Jurkat, Clone E6-1 (cell line): Measurements from ENCODE around the gene SYTL3.

Source experiments
- DNase-seq: peaks from one replicate; pipeline ENCODE4 v3.0.0-alpha.2; 2011; ENCODE audit warnings: low read depth, low spot score
- H3K4me3 ChIP-seq: 2 replicates; pipeline ENCODE4 v1.5.1; 2011; ENCODE audit warnings: mild to moderate bottlenecking, low read length, control low read depth, moderate library complexity

SYTL3 gene

DNA sequence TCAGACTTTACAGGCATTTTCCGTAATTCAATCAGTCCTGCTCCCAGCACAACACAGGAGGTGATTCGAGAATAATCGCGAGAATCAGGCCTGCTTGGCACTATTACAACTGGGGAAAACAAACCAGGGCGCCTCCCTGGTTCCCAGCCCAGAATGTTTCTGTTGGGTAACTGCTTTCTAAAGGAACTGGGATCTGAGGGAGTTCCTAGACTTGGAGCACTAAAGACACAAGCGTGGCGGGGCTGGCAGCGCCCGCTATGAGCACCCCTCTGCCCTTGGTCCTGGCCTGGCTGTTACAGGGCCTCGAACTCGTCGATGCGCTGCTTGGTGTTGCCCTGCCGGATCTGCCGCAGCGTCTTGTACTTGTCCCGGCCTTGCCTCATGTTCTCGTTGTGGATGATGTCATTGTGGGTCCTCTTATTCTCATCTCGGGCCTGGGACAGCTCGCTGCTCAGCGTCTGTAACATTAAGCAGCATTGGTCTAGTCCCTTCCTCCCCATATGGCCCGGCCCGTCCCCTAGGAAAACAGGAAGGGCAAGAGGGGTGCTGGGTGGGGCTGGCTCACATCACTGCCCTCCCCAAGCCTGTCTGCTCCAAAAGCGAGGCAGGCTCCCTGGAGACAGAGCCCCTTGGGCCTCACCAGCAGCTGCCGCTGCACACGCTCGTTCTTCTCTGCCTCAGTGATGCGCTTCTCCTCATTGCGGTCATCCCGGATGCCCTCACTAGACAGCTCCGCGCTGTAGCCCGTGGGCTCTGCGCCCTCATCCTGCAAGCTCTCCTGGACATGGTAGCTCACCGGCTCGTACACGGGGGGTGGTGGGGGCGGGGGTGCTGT, 117.0 kb downstream of the SYTL3 start:
- no peak overlapping the region for H3K4me3 ChIP-seq
- DNase-seq = no peak

DNA sequence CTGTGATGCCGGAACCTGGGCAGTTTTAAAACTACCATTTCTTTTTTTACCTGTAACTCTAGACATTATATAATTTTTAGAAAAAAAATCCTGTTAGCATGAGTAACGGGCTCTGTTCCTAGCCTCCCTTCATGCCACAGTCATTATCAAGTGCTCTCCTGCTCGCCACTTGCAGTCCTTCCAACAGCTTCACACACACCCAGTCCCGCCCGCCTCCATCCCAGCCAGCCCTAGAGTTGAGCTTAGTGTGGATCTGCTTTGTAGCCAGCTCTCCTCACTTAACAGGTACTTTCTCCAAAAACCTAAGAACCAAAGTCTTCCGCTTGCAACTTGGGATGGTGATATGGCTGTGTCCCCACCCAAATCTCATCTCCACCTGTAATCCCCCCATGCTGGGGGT, 117.9 kb downstream of the SYTL3 start:
- H3K4me3 ChIP-seq = no peak overlapping the region
- DNase-seq = no peak

DNA sequence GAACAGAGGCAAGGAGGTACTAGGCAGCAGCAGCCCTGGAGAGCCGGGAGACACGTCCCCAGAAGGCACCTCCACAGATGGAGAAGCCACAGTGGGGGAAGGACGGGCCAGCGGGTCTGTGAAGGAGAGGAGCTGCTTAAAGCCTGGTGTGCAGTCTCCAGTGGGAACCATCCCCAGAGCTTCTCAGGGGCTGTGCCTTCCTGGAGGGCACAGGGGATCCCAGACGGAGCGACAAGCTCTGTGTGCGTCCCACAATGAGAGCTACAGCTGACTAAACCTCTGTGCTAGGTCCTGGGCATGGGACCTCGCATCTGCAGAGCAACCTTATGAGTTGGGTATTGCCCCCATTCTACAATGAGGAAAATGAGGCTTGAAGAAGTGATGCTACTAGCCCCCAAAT, 118.6 kb downstream of the SYTL3 start:
- no peak for DNase-seq

DNA sequence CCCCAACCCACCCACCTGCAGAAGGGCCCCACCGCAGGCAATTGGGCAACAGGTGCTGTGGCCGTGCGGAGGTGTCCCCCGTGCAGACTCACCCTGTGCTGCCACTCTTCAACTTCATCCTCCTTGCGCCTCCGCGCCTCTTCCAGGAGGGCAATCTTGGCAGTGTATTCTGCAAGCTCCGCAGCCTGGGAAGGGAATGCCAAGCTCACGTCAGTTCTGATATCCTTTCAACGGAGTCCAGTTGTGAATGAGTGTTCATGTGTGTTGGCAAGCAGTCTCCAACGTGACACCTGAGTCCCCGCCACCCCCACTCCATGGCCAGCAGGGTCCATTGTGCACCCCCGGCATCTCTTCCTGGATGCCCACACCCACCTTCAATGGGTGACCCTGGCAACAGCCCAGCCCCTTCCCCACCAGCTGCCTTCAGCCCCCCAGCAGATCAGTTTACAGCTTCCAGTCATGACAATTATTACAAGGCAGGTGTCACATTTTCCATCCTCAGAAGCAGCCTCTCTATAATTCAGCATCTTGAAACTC, 119.4 kb downstream of the SYTL3 start:
- no peak for DNase-seq
- H3K4me3 ChIP-seq = no peak overlapping the region

More for the DNA sequence above, 118.6 kb downstream of the SYTL3 start:
- H3K4me3 ChIP-seq = no peak overlapping the region

DNA sequence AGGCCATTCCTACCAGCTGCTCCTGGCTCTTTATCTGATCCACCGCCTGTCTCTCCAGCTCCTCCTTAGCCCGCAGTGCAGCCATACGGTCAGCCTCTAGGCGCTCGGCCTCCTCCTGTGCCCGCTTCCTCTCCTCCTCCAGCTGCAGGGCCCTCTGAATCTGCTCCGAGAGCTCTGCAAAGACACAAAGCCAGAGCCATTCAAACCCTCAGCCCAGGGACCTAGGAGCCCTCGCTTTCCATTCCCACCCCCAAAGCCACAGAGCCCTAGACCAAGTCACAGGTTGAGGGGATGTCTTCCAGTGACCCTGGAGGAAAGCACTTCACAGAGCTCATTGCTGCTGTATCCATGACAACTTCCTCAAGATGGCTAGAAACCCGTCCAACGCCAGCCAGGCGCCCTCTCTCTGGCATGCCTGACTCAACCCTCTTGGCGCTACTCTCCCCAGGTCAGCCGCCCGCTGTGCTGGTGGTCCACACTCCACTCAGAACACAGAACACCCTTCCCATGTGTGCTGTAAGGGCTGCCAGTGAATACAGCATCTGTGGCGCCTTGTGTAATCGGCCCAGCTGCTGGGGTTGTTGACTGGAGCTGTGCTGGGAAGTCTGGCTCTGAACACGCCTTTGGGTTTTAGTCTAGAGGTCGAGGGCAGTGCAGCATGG, 120.0 kb downstream of the SYTL3 start:
- no peak overlapping the region for H3K4me3 ChIP-seq
- no peak for DNase-seq

DNA sequence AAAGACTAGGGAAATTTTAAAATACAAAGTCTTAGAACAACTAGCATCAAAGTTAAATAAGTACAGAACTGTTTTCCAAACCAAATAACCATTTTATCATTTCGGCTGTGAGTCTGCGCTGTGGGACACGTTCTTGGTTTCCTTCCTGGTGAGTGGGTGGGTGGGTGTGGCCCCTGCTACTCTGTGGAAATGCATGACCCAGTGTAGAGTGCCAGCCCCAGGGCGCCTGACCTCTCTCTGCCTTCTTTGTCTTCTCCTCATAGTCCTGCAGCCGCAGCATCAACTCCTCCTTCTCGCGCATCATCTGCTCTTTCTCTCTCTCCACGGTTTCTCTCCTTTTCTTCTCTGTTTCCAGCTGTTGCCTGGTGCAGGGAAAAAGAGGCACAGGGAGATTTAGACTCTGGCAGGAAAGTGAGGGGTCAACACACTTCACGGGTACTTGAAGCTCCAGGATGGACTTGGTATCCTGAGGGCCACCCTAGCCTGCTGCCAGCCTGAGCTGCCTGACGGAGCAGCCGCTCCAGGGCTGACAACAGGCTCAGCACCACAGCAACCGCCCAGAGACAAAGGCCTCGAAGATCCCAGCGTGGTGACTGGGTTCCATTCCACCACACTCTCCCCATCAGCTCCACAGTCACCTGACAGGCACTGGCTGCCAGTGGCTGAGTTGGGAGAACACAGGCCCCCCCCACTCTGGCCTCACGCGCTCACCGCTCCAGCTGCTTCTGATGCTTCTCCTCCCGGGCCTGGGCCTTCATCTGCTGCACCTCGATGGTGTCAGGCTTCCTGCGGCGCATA, 120.9 kb downstream of the SYTL3 start:
- DNase-seq = no peak
- no peak overlapping the region for H3K4me3 ChIP-seq

DNA sequence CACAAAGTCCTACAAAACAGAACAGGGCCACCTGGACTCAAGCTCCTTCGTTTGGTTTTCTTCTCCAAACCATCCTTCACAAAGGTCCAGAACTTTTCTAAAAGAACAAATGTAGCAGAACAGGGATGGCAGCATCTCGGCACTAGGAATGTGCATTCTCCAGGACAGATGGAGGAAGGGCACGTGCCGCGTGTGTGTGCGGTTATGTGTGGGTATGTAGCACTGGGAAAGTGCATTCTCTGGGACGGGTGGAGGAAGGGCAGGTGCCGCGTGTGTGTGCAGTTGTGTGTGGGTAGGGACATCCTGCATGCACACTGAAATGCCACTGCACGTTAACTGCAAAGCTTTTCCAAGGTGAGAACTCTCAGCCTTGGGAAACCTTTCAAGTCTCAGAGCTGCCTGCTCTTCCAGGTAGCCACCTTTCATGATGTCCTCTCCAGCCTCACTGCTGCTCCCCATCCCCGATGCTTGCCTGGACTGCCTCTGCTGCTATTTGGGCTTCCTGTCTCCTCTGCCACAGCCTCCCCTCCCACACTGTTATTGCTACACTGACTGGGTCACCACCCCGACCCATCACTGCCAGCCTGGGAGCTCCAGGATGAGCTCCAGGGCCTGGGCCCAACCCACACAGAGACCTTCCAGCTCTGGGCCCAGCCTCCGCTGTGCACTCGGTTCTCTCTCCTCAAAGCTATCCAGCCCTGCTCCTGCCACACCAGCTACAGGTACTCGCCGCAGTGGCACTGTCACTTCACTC, 121.7 kb downstream of the SYTL3 start:
- no peak overlapping the region for H3K4me3 ChIP-seq
- no peak for DNase-seq

DNA sequence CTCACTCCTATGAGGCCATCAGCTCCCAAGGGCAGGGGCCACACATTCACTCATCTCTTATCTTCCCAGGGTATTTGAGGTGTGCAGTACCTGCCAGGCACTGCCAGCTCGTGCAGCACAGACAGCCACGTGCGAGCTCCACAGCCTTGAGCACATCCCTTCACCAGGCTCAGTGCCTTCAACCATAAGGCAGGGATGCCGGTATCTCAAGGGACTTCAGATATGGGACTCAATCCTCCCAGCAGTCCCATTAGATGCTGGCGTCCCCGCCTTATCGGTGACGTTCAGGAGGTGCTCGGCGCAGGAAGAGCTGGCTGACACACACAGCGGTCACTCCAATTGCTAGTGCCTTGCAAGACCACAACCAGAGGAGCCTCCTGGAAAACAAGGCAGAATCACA, 122.3 kb downstream of the SYTL3 start:
- H3K4me3 ChIP-seq = no peak overlapping the region
- DNase-seq = no peak

DNA sequence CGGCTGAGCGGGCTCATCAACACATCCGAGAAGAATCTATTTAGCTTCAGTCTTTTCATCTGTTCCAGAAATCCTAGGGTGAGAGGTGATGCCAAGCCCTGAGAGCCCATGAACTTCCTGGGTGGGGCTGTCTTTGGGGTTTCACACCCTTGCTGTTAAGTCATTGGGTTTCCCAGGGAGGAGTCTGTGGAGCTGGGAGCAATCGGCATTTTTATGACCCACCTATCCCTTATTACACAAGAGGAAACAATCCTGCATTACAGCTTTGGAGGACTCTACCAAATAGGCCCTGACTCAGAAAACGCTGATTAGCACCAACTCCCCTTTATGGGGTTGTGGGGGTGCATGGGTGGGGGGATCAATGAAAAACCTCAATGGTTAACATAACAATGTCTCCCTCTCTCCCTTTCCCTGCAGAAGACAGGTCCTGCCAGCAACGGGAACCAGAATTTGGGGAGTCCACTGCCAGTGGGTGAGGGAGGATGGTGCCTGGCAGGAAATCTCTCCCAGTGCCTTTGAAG, 123.1 kb downstream of the SYTL3 start:
- no peak overlapping the region for H3K4me3 ChIP-seq
- no peak for DNase-seq

DNA sequence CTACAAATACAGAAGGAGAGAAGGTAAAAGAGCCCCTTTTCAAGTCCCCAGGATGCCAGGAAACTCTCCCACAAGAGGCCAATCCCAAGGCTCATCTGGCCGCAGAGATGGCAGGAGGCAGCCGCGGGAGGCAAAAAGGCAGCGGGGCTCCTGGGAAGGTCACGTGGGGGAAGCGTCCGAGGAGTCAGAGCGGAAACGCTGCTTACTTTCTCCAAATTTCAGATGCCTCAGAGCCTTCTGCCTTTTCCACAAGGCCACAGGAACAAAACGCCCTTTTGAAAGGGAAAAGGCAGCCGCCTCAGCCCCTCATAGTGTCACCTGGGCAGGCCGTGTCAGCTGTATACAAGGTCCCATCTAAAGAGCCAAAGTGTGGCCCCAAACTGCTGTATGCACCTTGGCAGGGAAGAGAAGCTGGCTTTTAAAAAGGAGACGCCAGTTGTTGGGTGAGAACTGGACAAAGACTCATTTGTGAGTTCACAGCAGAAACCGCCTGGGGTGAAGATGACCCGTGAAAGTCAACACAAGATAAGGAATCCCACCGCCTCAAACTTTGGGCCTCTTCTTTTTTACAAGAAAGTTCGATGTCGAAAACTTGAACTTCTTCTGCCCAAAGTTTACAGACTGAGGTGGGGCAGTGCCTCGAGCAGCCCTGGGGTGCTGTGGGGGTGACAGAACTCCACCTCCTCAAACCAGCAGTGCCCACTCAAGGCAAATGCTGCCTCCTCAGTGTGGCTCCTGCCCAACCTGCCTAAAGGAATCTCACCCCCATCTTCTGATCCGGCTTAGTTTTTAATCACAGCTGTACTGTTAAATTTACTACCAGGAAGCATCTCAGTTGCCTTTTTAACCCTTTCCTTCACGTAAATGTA, 124.0 kb downstream of the SYTL3 start:
- DNase-seq = no peak
- H3K4me3 ChIP-seq = no peak overlapping the region

DNA sequence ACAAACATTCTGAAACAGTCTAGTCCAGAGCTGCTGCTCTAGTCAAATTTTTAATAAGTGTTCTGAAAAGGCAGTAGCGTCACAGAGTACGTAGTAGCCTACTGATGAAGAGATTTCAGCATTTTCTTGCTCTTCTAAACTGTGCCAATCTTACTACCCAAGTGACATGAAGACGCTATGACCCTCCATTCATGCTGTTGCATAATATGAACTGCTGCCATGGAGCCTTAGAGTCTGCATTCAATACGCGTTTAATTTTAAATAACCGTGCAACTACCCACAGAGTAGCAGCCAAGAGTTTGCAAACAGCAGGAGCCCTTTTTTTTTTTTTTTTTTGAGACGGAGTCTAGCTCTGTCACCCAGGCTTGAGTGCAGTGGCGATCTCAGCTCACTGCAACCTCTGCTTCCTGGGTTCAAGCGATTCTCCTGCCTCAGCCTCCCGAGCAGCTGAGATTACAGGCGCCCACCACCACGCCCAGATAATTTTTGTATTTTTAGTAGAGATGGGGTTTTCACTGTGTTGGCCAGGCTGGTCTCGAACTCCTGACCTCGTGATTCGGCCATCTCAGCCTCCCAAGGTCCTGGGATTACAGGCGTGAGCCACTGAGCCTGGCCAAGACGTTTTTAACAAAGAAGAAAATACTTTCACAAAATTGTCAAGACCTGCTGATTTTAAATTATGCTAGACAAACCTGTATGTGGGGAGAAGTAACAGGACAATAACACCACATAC, 125.0 kb downstream of the SYTL3 start:
- no peak for DNase-seq
- H3K4me3 ChIP-seq = no peak overlapping the region

DNA sequence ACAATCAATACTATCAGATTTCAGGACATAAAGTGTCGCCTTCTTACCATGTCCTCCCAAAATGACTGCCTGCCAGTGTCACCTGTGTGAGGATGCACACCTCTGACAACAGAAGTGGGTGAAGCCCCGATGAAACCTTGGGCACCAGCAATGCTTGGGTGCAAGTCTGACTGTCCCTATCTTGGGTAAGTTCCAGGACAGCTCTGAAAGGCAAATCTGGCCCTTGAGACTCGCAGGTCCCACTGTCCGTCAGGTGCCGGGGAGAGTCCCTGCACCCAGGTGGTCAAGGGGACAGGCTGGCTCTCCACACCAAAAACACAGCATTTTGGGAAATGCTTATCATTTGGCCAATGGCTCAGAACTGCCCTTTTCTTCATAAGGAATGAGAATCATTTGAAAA, 126.0 kb downstream of the SYTL3 start:
- no peak overlapping the region for H3K4me3 ChIP-seq

DNA sequence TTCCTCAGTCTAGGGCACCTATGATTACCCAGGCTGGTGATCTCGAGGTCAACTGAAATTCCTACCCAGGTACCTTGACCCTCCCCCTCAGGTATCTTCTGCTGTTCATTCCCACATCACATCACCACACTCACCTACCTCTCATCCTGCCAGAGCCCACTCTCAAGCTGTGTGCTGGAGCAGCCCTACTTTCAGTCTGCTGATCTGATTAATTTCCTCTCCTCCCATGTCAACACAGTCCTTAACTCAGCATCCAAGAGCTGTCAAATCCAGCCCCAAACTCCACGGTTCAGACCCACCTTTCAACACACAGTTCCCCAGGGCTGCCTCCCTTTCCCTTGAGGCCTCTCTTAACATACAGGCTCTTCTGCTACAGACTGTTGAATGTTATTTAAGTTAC, 126.9 kb downstream of the SYTL3 start:
- no peak overlapping the region for H3K4me3 ChIP-seq
- no peak for DNase-seq

More for the DNA sequence above, 126.0 kb downstream of the SYTL3 start:
- DNase-seq = no peak

DNA sequence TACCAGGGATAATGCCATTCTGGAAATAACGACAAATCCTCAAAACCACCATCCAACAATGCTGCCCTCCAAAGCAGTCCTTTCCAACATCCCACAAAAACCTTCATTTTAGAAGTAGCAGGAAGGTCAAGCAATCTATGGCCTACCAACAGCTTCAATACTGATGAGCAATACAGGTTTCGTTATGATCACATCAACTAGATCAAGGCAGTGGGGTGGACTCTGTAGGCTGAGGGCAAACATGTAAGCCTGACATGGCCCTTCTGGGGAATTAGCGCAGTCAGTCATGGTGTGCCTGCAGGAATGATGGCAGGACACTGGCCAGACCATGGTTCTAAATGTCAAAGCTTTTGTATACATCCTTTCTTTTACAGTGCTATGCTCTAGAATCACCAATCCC, 127.7 kb downstream of the SYTL3 start:
- DNase-seq = no peak
- H3K4me3 ChIP-seq = no peak overlapping the region

DNA sequence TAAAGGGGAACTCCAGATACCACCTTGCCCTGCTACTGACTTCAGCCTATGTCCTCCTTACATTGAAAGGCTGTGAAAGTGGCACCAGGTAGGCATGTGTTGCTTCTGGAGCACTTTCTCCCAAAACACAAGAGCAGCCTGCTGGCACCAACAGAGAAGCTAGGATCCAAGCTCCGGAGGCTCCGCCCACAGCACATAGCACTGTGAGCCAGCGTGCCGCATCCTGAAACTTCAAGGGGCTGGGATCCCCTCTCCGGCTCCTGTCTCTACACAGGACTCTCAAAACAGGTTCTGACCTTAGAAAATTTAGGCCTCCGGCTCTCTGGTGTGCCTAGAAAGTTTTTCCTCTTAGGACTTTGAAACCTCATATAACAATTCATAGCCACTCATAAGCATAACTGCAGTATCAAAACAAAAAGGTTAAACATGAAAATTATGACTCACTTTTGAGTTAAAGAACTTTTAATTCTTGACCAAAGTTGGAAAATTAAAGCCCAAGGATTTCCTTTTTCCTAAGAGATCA, 128.2 kb downstream of the SYTL3 start:
- DNase-seq = no peak
- H3K4me3 ChIP-seq = no peak overlapping the region

DNA sequence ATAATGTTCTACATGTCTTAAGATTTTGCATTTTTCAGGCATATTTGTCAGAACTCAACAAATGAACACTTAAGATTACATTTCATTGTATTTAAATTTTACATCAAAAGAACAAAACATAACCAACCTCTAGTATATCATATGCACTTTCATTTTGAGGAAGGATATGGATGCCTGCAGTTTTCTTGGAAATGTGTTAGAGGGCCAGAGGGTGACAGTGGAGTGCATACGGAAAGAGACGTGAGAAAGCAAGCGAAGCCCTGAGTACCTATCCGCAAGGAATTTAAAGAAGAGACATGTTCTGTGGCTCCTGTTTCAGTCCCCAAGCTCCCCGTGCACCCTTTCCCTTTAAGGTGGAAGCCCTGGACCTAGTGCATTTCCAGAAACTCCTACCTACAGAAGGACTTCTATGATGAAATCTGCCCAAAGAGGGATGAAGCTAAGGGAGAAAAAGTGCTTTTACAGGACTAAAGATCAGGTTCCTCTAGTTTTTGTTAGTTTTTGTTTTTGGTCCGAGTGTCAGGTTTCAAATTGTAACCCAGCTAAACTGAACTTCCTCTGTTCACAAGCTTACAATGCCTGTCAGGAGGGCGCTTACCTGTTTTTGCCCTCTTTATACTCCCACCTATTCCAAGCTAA, 130.5 kb downstream of the SYTL3 start:
- no peak overlapping the region for H3K4me3 ChIP-seq
- DNase-seq = no peak
